Astrocyte of the spinal cord (primary cell): ENCODE measurements around the gene PCBP3.
"Not testable (repeated sequence)": the region's sequence is repeated elsewhere in the genome, so short reads cannot be mapped to it uniquely, and the experiment has no call there.

Experiments
- DNase-seq: peaks from one replicate; pipeline ENCODE4 v3.0.0; 2011; ENCODE audit warnings: low read depth, low spot score
- H3K4me3 ChIP-seq: 2 replicates; pipeline ENCODE4 v1.5.1; 2011; ENCODE audit warnings: low read depth, mild to moderate bottlenecking, low read length, moderate library complexity
- CTCF ChIP-seq: IDR thresholded peaks from 2 replicates; pipeline ENCODE4 v1.5.1; 2012; ENCODE audit warnings: low read depth, mild to moderate bottlenecking, low read length, inconsistent platforms
- in situ Hi-C: cut with HindIII; loops from 2 replicates; pipeline ENCODE4 v1.10.0; 2017; ENCODE audit warnings: low sequenced_read_pairs

Gene PCBP3

GRCh38 chr21:45622416-45623097, 21.0 kb upstream of the PCBP3 start:
- no peak overlapping the region for H3K4me3 ChIP-seq
- no peak for TF ChIP-seq CTCF
- in situ Hi-C loops: no loop called here
- no peak for DNase-seq

DNA sequence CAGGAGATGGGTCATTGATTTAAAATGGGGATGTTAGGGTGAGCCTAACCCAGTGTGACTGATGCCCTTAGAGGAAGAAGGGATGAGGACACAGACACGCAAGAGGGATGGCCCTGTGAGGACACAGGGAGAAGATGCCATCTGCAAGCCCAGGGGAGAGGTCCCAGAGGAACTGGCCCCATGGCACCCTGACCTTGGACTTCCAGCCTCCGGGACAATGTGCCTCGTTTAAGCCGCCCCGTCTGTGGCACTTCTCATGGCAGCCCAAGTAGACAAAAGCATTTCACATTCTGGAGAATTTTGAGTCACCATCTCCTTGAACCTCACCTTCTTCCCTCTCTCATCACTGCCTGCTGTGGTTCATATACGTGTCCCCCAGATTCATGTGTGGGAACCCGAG, 20.1 kb upstream of the PCBP3 start:
- TF ChIP-seq CTCF: no peak
- in situ Hi-C loops: no loop called here
- no peak for DNase-seq
- H3K4me3 ChIP-seq: no peak overlapping the region

- DNase-seq, in situ Hi-C loops, H3K4me3 ChIP-seq: not testable (repeated sequence)
These were observed 17.4 kb upstream of the PCBP3 start for GRCh38 chr21:45626127-45626526.

GRCh38 chr21:45629046-45629981, 14.2 kb upstream of the PCBP3 start:
- TF ChIP-seq CTCF: no peak
- DNase-seq: no peak
- no peak overlapping the region for H3K4me3 ChIP-seq
- in situ Hi-C loops: no loop called here

- no peak for DNase-seq
- in situ Hi-C loops: no loop called here
- H3K4me3 ChIP-seq: no peak overlapping the region
- TF ChIP-seq CTCF: no peak
These were observed 13.3 kb upstream of the PCBP3 start for GRCh38 chr21:45630066-45630694.

DNA sequence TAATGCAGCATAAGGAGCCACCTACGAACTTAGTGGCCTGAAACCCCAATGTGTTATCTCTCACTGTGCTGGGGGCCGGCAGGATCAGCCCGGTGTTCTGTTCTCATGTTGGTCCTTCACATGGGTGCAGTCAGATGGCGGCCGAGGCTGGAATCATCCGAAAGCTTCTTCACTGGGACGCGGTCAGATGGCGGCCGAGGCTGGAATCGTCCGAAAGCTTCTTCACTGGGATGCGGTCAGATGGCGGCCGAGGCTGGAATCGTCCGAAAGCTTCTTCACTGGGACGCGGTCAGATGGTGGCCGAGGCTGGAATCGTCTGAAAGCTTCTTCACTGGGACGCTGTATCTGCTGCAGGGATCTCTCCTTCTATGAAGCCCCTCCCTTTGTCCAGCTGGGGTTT, 12.6 kb upstream of the PCBP3 start:
- no peak for TF ChIP-seq CTCF
- in situ Hi-C loops: no loop called here
- no peak for DNase-seq
- no peak overlapping the region for H3K4me3 ChIP-seq
